Ramos (cell line): Measurements from ENCODE around the gene ZNF239.
"Not testable (repeated sequence)": the region's sequence is repeated elsewhere in the genome, so short reads cannot be mapped to it uniquely, and the experiment has no call there.

Experiments
- in situ Hi-C: fragments of 300-500 bp; cut with MboI; formaldehyde crosslinking; loops from one replicate; pipeline ENCODE4 v1.14.3; 2022; ENCODE audit warnings: low sequenced_read_pairs; ENCODE audit not compliant: unreplicated experiment

The ZNF239 gene

DNA sequence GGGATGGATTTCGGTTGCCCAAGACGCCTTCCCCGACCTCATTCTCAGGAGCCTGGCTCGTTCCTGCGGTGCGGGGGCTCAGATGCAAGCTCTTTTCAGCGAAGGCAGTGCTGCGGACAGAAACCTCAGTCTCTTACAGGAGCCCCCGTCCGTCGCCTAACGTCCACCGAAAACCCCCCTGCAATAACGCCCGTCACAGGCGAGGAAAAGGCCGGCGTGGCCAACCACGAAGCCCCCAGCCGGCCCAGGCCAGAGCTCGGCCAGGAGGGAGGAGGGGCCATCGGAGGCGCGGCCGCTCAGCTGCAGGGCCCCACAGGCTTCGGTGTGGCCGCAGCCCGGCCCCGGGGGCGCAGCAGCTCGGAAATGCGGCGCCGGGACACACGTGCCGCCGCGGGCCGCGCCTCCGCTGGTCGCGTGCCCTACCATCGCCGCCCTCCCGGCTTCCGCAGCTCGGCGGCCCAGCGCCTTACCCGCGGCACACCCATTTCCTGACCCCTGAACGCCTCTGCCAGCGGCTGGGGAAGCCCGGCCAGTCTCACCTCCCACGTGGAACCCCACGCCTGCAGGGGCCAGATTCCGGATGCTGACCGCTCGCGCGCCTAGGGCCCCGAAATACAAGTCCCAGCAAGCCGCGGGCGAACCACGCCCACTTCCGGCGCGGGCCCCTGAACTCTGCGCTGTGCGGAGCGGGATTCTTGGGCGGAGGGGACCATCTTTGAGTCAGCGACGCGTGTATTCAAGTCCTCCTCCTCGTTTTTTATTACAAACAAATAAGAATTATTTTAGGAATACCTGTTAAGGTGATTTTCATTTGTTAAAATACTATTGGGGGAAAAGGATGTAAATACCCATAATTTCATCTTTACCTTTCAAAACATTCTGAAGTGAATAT lies at the start of gene ZNF239:
Gene ZNF239 (minus strand): TSS at position 616 of the 892 bp plus-strand sequence. CDS start 16,537 bp downstream, outside the sequence.
- in situ Hi-C loops = no loop called here

DNA sequence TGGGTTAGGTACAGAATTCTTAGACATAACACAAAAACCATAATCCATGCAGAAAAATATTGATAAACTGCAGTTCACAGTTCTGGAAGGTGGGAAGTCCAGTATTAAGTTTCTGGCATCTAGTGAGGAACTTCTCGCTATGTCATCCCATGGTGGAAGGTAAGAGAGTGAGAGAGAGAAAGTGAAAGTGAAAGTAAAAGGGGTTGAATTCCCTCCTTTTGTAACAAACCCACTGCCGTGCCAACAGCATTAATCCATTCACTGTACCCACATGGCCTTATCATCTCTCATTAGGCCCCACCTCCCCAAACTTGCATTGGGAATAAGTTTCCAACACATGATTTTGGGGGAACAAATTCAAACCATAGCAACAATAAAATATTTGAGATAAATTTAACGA lies 48.9 kb upstream of the ZNF239 start:
- in situ Hi-C loops = no loop called here

- in situ Hi-C loops = no loop called here
Observed at GRCh38 chr10:43622038-43622437, 47.6 kb upstream of the ZNF239 start.

- in situ Hi-C loops = no loop called here
Observed at GRCh38 chr10:43619368-43619767, 45.0 kb upstream of the ZNF239 start.

GRCh38 chr10:43616697-43617370 lies 42.4 kb upstream of the ZNF239 start:
- in situ Hi-C loops = no loop called here

DNA sequence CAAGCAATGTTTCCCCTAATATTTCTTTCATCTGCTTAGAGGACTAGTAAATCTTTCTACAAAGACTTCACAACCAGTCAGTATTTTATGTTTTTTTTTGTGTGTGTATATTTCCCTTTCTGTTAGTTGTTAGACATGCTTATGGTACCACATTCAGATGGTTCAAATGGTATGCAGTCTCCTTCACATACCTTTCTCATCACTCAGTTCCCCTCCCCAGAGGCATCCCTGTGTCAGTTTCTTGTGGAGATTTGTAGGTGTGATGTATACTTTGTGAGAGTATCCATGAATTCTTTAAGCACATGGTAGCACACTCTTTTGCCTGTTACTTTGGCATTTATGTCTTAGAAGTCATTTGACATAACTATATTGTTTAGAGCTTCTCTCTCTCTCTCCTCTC lies 36.2 kb upstream of the ZNF239 start:
- in situ Hi-C loops = no loop called here

DNA sequence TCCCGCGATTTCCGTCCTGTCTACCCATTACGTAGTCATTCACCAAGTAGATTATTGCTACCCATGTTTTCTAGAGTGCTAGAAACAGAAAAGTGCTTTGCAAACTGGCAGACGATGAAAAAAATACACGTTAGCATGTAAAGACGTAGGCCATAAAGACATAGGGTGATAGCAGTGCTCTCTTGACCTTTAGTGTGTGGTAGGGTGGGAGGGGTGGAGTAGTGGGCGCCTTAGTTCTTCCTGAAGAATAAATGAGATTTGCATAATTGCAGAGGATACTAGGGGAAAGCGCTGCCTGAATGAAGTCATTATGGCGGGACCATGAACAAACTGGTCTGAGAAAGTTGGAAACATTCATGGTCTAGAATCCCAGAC lies 32.8 kb upstream of the ZNF239 start:
- in situ Hi-C loops = no loop called here

DNA sequence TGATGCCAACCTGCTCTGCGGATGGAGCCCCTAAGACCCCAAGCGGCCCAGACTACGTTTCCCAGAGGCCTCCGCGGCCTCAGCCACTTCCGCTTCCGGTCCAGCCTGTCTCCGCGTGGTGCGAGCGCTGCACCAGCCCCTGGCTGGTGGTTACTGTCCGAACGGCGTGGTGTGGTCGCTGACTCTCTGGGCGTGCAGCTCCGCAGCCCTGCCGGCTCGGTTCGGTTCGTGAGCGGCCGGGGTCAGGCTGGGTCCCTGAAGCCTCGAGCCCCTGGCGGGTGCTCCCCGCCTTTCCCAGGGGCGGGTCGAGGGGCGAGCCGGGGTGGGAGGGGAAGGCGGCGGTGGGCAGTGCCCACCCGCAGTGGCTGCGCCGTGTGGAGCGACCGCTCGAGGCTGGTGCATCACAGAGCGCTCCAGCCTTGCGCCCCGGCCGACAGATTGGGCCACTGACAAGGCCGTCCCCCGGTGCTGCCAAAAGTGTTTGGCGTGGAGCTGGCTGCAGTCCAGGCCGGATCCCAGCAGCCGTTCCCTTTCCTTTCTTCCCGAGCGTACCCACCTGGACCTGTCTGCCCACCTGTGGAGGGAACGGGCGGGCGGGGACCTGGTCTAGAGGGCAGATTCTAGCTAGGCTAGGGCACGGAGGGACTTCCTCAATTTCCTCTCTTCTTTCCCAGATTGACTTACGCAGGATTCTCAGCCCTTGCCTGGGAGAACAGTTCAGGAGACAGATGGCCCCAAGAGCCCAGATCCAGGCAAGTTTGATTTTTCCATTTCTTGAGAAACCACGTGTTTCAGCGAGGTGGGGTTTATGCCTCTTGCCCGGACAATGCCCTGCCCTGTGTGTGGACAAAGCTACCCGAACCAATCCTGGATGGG lies 32.1 kb upstream of the ZNF239 start, which contains the start of gene ZNF485:
Gene ZNF485 (plus strand): TSS at position 116 of the 876 bp plus-strand sequence. CDS start 613 bp downstream, at position 729.
- in situ Hi-C loops = no loop called here

DNA sequence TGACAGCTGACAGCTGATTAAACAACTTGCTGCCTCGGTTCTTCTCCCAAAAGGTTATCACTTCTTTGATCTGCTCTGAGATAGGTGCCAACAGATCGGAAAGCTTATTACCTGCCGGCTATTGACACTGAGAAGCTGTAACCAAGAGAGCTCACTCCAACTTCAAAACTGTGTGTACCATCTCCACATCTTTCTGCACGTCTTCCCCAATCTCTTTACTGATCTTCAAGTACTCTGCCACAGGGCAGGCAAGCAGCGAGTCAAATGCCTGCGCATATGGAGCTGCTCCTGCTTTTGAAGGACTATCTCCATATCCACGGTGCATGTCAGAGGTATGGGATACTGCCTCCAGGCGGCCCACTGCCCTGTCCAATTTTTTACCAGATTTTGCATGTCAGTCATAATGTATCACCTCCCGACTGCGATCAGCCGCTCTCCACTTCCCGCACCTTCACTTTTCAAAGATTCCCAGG lies 31.5 kb upstream of the ZNF239 start:
- in situ Hi-C loops = no loop called here

GRCh38 chr10:43601576-43601975 lies 27.2 kb upstream of the ZNF239 start:
- in situ Hi-C loops = not testable (repeated sequence)

GRCh38 chr10:43599333-43599732 lies 24.9 kb upstream of the ZNF239 start:
- in situ Hi-C loops = no loop called here

GRCh38 chr10:43598446-43598845 lies 24.0 kb upstream of the ZNF239 start:
- in situ Hi-C loops = no loop called here

- in situ Hi-C loops = no loop called here
Observed at GRCh38 chr10:43596546-43596945, 22.1 kb upstream of the ZNF239 start.

GRCh38 chr10:43595739-43596298 lies 21.4 kb upstream of the ZNF239 start:
- in situ Hi-C loops = no loop called here

DNA sequence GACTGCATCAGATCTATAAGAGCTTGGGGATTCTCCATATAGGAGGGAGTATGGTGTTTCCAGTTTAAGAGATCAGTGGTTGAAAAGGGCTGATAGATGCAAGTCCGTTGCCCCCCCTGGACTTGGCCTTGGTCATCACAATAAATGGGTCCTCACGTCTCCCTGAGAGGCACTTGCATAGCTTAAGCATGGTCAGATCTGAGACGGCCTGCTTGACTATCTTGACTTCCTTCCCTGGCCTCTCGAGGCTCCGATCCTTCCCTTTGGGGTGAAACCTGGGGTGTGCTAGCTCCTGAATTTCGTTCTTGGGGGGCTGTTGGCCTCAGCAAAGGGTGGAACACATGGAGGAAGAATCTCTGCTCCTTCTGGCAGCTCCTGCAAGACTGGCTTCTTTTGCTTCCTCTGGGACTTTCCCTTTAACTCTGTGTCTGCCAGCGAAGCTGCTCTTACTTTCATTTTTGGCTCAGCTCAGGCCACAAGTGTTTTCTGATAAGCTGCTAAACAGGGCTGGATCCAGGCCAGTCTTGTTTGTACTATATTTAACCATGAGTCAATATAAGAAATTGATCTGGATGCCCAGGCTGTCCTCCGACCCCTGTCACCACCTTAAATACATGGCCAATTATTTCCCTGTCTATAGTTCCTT lies 20.7 kb upstream of the ZNF239 start:
- in situ Hi-C loops = no loop called here

DNA sequence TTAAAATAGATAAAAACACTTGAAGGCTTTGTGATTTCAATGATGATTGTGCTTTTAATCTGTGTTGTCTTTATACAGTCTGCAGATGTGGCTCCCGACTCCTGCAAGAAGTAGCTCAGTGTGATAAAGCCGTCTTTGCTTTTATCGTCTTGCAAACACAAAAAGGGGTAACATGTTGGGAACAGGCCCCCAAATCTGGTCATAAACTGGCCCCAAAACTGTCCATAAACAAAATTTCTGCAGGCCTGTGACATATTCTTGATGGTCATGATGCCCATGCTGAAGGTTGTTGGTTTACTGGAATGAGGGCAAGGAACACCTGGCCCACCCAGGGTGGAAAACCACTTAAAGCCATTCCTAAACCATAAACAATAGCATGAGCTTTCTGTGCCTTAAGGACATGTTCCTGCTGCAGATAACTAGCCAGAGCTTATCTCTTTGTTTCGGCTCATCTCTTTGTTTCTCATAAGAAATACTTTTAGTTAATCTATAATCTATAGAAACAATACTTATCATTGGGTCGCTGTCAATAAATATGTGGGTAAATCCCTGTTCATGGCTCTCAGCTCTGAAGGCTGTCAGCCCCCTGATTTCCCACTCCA lies 17.0 kb upstream of the ZNF239 start:
- in situ Hi-C loops = no loop called here

DNA sequence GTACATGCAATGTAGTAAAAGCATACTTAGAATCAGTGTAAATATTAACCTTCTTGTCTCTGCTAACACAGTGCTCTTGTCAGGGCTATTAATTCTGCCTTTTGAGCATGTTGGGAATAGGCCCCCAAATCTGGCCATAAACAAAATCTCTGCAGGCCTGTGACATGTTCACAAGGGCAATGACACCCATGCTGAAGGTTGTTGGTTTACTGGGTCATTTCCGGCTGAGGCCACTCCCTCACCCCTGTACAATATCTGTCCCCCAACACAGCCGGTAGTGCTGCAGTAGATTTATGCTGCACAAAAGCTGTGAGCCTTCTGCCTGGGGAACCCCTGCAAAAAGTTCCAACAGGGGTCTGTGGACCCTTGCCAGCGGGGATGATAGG lies 12.3 kb upstream of the ZNF239 start:
- in situ Hi-C loops = not testable (repeated sequence)

- in situ Hi-C loops = no loop called here
Observed at GRCh38 chr10:43585981-43586729, 11.7 kb upstream of the ZNF239 start.

DNA sequence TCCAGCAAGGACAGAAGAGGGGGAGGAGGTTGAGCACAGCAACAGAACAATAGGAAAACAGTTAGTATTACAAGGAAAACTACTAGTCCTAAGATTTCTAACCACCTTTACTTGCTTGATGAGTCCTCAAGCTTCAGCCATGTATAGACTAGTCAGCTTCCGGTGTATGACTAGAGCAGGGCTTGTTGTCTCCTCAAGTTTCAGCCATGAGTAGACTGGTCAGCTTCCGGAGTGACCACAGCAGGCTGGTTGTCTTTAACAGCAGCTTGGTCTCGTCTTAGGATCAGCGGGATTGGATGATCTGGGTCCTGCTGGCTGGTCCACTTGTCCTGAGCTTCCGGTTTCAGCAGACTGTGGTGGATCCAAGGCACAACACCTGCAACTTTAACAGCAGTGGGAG lies 10.6 kb upstream of the ZNF239 start:
- in situ Hi-C loops = no loop called here
